ENCODE results near the gene KRT78.

Gene KRT78

GRCh38 chr12:52792185-52793029, 56.4 kb downstream of the KRT78 start:
- TF ChIP-seq, protein P1, sequence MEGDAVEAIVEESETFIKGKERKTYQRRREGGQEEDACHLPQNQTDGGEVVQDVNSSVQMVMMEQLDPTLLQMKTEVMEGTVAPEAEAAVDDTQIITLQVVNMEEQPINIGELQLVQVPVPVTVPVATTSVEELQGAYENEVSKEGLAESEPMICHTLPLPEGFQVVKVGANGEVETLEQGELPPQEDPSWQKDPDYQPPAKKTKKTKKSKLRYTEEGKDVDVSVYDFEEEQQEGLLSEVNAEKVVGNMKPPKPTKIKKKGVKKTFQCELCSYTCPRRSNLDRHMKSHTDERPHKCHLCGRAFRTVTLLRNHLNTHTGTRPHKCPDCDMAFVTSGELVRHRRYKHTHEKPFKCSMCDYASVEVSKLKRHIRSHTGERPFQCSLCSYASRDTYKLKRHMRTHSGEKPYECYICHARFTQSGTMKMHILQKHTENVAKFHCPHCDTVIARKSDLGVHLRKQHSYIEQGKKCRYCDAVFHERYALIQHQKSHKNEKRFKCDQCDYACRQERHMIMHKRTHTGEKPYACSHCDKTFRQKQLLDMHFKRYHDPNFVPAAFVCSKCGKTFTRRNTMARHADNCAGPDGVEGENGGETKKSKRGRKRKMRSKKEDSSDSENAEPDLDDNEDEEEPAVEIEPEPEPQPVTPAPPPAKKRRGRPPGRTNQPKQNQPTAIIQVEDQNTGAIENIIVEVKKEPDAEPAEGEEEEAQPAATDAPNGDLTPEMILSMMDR (IDR thresholded peaks at IDR 0.05; ENCODE audit: low read depth, low read length), result no peak
- H3K27me3 ChIP-seq (ENCODE audit: insufficient read depth, low read depth, severe bottlenecking), result peaks cover 97% of the 10 kb centered on the region
- no peak overlapping the region for H3K4me3 ChIP-seq (ENCODE audit: low read depth, low read length)
- no peak overlapping the region for H3K27ac ChIP-seq
- DNase-seq, result no peak
- H3K9me3 ChIP-seq (ENCODE audit: severe bottlenecking), result no peaks in the 10 kb centered on the region
- no peaks in the 10 kb centered on the region for H3K36me3 ChIP-seq

DNA sequence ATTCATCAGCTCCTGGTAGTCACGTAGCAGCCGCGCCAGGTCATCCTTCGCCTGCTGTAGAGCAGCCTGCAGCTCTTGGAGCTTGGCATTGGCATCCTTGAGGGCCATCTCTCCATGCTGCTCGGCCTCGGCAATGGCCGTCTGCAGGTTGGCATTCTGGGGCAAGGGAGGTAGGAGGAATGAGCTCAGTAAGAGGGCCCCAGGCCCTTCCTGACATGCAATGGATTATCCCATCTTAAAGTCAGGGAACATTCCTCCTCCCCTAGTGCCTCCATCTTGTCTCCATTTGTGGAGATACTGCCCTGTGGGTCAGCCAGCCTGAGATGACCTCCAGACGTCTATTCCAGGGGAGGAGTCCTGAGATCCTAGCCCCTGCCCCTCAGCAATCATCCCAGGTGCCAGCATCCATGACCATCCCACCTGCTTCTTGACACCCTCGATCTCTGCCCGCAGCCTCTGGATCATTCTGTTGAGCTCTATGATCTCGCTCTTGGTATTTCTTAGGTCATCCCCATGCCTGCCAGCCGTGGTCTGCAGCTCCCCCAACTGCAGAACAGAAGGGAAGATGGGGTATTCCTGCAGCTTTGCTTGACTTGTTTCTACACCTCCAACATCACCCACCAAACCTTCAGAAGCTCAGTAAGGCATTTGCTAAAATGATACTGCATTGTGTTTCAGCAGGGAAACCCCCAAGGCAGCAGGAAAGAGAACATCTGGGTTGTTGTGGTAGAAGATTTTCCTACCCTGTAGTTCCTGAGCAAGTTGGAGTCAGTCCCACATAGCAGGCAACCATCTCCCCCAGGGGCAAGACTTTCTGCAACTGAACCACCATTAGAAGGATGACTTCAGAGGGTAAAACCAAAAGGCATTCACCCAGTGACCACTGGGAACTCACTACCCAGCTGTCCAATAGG, 57.3 kb downstream of the KRT78 start:
- Histone ChIP-seq H3K4me3 (ENCODE audit: low read depth, low read length) (no peak overlapping the region), H3K9me3 (ENCODE audit: severe bottlenecking) (no peaks in the 10 kb centered on the region), H3K27ac (no peak overlapping the region), H3K36me3 (no peaks in the 10 kb centered on the region), H3K27me3 (ENCODE audit: insufficient read depth, low read depth, severe bottlenecking) (peaks cover 97% of the 10 kb centered on the region)
- DNase-seq, result no peak
- TF ChIP-seq, protein P1 (IDR thresholded peaks at IDR 0.05; ENCODE audit: low read depth, low read length), result no peak

DNA sequence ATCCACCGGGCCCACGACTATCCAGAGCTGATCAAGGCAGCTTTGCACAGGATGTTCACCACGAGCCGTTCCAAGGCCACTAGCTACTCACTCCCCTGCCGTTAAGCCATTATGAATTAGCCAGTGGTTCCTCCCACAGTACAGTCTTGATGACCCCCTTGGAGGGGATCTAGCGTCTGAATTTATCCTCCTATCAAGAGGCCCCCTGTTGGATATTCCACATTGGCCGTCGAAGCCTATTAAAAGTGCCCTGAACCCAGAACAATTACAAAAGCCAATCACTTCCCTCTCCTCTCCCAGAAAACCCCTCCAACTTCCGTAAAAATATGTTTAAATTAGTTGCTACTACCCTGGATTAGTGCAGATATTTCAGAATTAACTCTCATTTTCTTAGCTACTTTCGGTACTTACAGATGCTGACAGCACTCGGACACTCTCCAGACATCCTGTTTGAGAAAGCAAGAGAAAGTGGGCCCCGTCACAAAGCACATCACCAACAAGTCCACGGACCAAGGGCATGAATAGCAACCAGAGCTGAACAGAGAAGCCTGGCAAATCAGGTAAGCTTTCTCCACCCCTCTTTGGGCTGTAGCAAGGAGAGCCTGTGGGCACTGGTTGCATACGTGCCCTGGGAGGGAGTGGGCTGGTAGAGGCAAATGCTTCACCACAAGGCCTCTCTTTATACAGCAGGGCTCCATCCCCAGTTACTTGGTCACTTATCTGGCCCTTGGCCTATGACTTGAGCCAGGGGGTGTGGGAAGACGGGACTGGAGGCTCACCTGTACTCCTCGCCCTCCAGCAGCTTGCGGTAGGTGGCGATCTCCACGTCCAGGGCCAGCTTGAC, 58.1 kb downstream of the KRT78 start:
- no peak overlapping the region for H3K27ac ChIP-seq
- no peaks in the 10 kb centered on the region for H3K9me3 ChIP-seq (ENCODE audit: severe bottlenecking)
- TF ChIP-seq, protein P1 (IDR thresholded peaks at IDR 0.05; ENCODE audit: low read depth, low read length), result no peak
- no peaks in the 10 kb centered on the region for H3K36me3 ChIP-seq
- H3K27me3 ChIP-seq (ENCODE audit: insufficient read depth, low read depth, severe bottlenecking), result peaks cover 95% of the 10 kb centered on the region
- no peak for DNase-seq
- H3K4me3 ChIP-seq (ENCODE audit: low read depth, low read length), result no peak overlapping the region

- Histone ChIP-seq H3K27ac (no peak overlapping the region), H3K4me3 (ENCODE audit: low read depth, low read length) (no peak overlapping the region), H3K9me3 (ENCODE audit: severe bottlenecking) (no peaks in the 10 kb centered on the region), H3K36me3 (no peaks in the 10 kb centered on the region), H3K27me3 (ENCODE audit: insufficient read depth, low read depth, severe bottlenecking) (peaks cover 95% of the 10 kb centered on the region)
- TF ChIP-seq, protein P1 (IDR thresholded peaks at IDR 0.05; ENCODE audit: low read depth, low read length), result no peak
- no peak for DNase-seq
These were observed 59.0 kb downstream of the KRT78 start for GRCh38 chr12:52789637-52790426.

Data from WERI-Rb-1 (cell line).